SK-N-SH treated with all-trans-retinoic acid at 6 μM for 48 hours (cell line): ENCODE data around the gene SYCP2L.

ENCODE experiments used
- ATAC-seq: fragments of 200-7000 bp; cut with Tn5 transposase; 3 replicates; pipeline ENCODE4 v1.9.1; 2020; ENCODE audit warnings: mild to moderate bottlenecking, moderate library complexity
- ARNTL ChIP-seq: fragments of 450-650 bp; formaldehyde crosslinking; IDR thresholded peaks from 2 replicates; pipeline ENCODE4 v1.5.0; 2020; ENCODE audit warnings: low read depth, mild to moderate bottlenecking, moderate library complexity, borderline replicate concordance
- BACH2 ChIP-seq: fragments of 250-450 bp; sonication (Bioruptor Pico); IDR thresholded peaks from 2 replicates; pipeline ENCODE4 v1.9.0; 2021; ENCODE audit warnings: mild to moderate bottlenecking, borderline replicate concordance
- CSDC2 ChIP-seq: fragments of 250-450 bp; sonication (Bioruptor Pico); IDR thresholded peaks from 2 replicates; pipeline ENCODE4 v1.5.0; 2020; ENCODE audit warnings: mild to moderate bottlenecking, moderate library complexity
- ESRRG ChIP-seq: fragments of 250-450 bp; sonication (Bioruptor Pico); IDR thresholded peaks from 2 replicates; pipeline ENCODE4 v1.6.1; 2021; ENCODE audit warnings: mild to moderate bottlenecking
- GLIS3 ChIP-seq: fragments of 250-450 bp; sonication (Bioruptor Pico); IDR thresholded peaks from 2 replicates; pipeline ENCODE4 v1.5.0; 2020; ENCODE audit warnings: mild to moderate bottlenecking, moderate library complexity
- ISL1 ChIP-seq: fragments of 250-450 bp; sonication (Bioruptor Pico); IDR thresholded peaks from 2 replicates; pipeline ENCODE4 v2.1.2; 2022; ENCODE audit warnings: mild to moderate bottlenecking, moderate library complexity
- PPARA ChIP-seq: fragments of 250-450 bp; sonication (Bioruptor Pico); IDR thresholded peaks from 2 replicates; pipeline ENCODE4 v1.5.0; 2020; ENCODE audit warnings: mild to moderate bottlenecking, borderline replicate concordance
- RARB ChIP-seq: fragments of 250-450 bp; sonication (Bioruptor Pico); IDR thresholded peaks from 2 replicates; pipeline ENCODE4 v1.8.0; 2021; ENCODE audit warnings: mild to moderate bottlenecking, moderate library complexity
- SNAI2 ChIP-seq: fragments of 250-450 bp; sonication (Bioruptor Pico); IDR thresholded peaks from 2 replicates; pipeline ENCODE4 v1.5.0; 2020; ENCODE audit warnings: mild to moderate bottlenecking, moderate library complexity
- TCF4 ChIP-seq: fragments of 250-450 bp; sonication (Bioruptor Pico); IDR thresholded peaks from 2 replicates; pipeline ENCODE4 v1.8.0; 2021; ENCODE audit warnings: mild to moderate bottlenecking, moderate library complexity, borderline replicate concordance
- TOX ChIP-seq: fragments of 250-450 bp; sonication (Bioruptor Pico); IDR thresholded peaks from 2 replicates; pipeline ENCODE4 v1.8.0; 2021; ENCODE audit warnings: mild to moderate bottlenecking, moderate library complexity, borderline replicate concordance
- ZC3H10 ChIP-seq: fragments of 250-450 bp; sonication (Bioruptor Pico); IDR thresholded peaks from 2 replicates; pipeline ENCODE4 v1.5.1; 2021; ENCODE audit warnings: mild to moderate bottlenecking, moderate library complexity
- ZFP3 ChIP-seq: fragments of 250-450 bp; sonication (Bioruptor Pico); IDR thresholded peaks from 2 replicates; pipeline ENCODE4 v1.5.0; 2020; ENCODE audit warnings: mild to moderate bottlenecking, moderate library complexity
- ZFP30 ChIP-seq: fragments of 450-650 bp; formaldehyde crosslinking; IDR thresholded peaks from 2 replicates; pipeline ENCODE4 v1.5.0; 2022; ENCODE audit warnings: mild to moderate bottlenecking, moderate library complexity
- ZNF565 ChIP-seq: fragments of 450-650 bp; formaldehyde crosslinking; conservative IDR thresholded peaks from 2 replicates; pipeline ENCODE4 v1.5.0; 2020; ENCODE audit warnings: low read depth, mild to moderate bottlenecking, moderate library complexity
- ZNF70 ChIP-seq: fragments of 450-650 bp; formaldehyde crosslinking; IDR thresholded peaks from 2 replicates; pipeline ENCODE4 v1.5.0; 2020; ENCODE audit warnings: mild to moderate bottlenecking, moderate library complexity
- TF ChIP-seq, protein P1 (sequence below): fragments of 250-450 bp; sonication (Bioruptor Pico); IDR thresholded peaks from 2 replicates; pipeline ENCODE4 v1.5.1; 2020; ENCODE audit warnings: low read depth, mild to moderate bottlenecking, moderate library complexity
- TF ChIP-seq, protein P2 (sequence below): fragments of 250-450 bp; sonication (Bioruptor Pico); IDR thresholded peaks from 2 replicates; pipeline ENCODE4 v1.8.0; 2020; ENCODE audit warnings: mild to moderate bottlenecking, moderate library complexity, borderline replicate concordance
- TF ChIP-seq, protein P3 (sequence below): fragments of 250-450 bp; sonication (Bioruptor Pico); IDR thresholded peaks from 2 replicates; pipeline ENCODE4 v1.5.1; 2021; ENCODE audit warnings: mild to moderate bottlenecking, moderate library complexity
- TF ChIP-seq, protein P4 (sequence below): fragments of 250-450 bp; sonication (Bioruptor Pico); IDR thresholded peaks from 2 replicates; pipeline ENCODE4 v1.8.0; 2021; ENCODE audit warnings: low read depth, mild to moderate bottlenecking, moderate library complexity, borderline replicate concordance
- TF ChIP-seq, protein P5 (sequence below): fragments of 250-450 bp; sonication (Bioruptor Pico); IDR thresholded peaks from 2 replicates; pipeline ENCODE4 v1.5.0; 2020; ENCODE audit warnings: mild to moderate bottlenecking, moderate library complexity

The SYCP2L gene

DNA sequence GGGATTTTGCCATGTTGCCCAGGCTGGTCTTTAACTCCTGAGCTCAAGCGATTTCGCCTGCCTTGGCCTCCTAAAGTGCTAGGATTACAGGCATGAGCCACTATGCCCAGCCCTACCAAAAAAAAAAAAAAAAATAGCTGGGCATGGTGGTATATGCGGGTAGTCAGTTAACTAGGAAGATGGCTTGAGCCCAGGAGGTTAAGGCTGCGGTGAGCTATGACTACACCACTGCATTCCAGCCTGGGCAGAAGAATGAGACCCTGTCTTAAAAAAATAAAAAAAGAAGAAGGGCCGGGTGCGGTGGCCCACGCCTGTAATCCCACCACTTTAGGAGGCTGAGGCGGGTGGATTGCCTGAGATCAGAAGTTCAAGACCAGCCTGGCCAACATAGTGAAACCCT lies 107.0 kb downstream of the SYCP2L start:
- TF ChIP-seq SNAI2 (no peak), ARNTL (CRISPR knock-in tag) (no peak), ZC3H10 (CRISPR knock-in tag) (no peak), ZNF565 (no peak), PPARA (CRISPR knock-in tag) (no peak), ISL1 (CRISPR knock-in tag) (no peak), TOX (no peak), GLIS3 (CRISPR knock-in tag) (no peak), CSDC2 (no peak), ZFP30 (CRISPR knock-in tag) (no peak), ESRRG (no peak), BACH2 (no peak)
- TF ChIP-seq, protein P1, sequence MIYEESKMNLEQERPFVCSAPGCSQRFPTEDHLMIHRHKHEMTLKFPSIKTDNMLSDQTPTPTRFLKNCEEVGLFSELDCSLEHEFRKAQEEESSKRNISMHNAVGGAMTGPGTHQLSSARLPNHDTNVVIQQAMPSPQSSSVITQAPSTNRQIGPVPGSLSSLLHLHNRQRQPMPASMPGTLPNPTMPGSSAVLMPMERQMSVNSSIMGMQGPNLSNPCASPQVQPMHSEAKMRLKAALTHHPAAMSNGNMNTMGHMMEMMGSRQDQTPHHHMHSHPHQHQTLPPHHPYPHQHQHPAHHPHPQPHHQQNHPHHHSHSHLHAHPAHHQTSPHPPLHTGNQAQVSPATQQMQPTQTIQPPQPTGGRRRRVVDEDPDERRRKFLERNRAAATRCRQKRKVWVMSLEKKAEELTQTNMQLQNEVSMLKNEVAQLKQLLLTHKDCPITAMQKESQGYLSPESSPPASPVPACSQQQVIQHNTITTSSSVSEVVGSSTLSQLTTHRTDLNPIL (CRISPR knock-in tag): no peak
- TF ChIP-seq, protein P2, sequence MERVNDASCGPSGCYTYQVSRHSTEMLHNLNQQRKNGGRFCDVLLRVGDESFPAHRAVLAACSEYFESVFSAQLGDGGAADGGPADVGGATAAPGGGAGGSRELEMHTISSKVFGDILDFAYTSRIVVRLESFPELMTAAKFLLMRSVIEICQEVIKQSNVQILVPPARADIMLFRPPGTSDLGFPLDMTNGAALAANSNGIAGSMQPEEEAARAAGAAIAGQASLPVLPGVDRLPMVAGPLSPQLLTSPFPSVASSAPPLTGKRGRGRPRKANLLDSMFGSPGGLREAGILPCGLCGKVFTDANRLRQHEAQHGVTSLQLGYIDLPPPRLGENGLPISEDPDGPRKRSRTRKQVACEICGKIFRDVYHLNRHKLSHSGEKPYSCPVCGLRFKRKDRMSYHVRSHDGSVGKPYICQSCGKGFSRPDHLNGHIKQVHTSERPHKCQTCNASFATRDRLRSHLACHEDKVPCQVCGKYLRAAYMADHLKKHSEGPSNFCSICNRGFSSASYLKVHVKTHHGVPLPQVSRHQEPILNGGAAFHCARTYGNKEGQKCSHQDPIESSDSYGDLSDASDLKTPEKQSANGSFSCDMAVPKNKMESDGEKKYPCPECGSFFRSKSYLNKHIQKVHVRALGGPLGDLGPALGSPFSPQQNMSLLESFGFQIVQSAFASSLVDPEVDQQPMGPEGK (CRISPR knock-in tag): no peak
- ATAC-seq: no peak

DNA sequence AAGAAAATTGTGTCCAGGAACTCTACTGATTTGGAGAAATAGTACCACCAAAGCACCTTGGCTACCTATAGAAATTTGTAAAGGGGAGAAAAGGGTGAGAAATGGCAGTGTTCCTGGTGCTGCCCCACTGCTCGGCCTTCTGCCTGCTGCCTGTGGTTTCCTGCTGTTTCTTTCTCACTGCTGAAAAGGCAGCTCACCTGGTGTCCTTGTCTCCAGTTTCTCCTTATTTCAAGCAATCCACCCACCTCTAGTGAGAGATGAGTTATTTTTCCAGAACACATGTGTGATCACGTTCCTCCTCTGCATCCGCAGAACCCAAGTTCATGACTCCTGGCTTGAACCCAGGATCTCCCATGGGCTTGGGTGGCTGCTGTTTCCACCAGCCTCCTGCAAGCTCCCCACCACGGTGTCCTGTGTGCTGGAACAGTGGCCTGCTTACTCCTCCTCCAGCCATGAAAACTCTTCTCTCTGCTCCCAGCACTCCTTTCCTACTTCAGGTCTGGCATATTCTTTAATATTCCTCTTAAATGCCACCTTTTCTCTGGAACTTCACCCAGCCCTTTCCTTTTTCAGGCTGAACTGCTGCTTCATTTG lies 108.4 kb downstream of the SYCP2L start:
- TF ChIP-seq, protein P3, sequence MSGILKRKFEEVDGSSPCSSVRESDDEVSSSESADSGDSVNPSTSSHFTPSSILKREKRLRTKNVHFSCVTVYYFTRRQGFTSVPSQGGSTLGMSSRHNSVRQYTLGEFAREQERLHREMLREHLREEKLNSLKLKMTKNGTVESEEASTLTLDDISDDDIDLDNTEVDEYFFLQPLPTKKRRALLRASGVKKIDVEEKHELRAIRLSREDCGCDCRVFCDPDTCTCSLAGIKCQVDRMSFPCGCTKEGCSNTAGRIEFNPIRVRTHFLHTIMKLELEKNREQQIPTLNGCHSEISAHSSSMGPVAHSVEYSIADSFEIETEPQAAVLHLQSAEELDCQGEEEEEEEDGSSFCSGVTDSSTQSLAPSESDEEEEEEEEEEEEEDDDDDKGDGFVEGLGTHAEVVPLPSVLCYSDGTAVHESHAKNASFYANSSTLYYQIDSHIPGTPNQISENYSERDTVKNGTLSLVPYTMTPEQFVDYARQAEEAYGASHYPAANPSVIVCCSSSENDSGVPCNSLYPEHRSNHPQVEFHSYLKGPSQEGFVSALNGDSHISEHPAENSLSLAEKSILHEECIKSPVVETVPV (CRISPR knock-in tag): no peak
- TF ChIP-seq SNAI2 (no peak), ZNF565 (no peak), ARNTL (CRISPR knock-in tag) (no peak), RARB (CRISPR knock-in tag) (no peak), PPARA (CRISPR knock-in tag) (no peak), ZFP3 (CRISPR knock-in tag) (no peak), ZNF70 (CRISPR knock-in tag) (no peak), TCF4 (CRISPR knock-in tag) (no peak), ESRRG (no peak), ZFP30 (CRISPR knock-in tag) (no peak), ZC3H10 (CRISPR knock-in tag) (no peak)
- TF ChIP-seq, protein P4, sequence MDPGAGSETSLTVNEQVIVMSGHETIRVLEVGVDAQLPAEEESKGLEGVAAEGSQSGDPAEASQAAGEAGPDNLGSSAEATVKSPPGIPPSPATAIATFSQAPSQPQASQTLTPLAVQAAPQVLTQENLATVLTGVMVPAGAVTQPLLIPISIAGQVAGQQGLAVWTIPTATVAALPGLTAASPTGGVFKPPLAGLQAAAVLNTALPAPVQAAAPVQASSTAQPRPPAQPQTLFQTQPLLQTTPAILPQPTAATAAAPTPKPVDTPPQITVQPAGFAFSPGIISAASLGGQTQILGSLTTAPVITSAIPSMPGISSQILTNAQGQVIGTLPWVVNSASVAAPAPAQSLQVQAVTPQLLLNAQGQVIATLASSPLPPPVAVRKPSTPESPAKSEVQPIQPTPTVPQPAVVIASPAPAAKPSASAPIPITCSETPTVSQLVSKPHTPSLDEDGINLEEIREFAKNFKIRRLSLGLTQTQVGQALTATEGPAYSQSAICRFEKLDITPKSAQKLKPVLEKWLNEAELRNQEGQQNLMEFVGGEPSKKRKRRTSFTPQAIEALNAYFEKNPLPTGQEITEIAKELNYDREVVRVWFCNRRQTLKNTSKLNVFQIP (CRISPR knock-in tag): no peak
- TF ChIP-seq, protein P5, sequence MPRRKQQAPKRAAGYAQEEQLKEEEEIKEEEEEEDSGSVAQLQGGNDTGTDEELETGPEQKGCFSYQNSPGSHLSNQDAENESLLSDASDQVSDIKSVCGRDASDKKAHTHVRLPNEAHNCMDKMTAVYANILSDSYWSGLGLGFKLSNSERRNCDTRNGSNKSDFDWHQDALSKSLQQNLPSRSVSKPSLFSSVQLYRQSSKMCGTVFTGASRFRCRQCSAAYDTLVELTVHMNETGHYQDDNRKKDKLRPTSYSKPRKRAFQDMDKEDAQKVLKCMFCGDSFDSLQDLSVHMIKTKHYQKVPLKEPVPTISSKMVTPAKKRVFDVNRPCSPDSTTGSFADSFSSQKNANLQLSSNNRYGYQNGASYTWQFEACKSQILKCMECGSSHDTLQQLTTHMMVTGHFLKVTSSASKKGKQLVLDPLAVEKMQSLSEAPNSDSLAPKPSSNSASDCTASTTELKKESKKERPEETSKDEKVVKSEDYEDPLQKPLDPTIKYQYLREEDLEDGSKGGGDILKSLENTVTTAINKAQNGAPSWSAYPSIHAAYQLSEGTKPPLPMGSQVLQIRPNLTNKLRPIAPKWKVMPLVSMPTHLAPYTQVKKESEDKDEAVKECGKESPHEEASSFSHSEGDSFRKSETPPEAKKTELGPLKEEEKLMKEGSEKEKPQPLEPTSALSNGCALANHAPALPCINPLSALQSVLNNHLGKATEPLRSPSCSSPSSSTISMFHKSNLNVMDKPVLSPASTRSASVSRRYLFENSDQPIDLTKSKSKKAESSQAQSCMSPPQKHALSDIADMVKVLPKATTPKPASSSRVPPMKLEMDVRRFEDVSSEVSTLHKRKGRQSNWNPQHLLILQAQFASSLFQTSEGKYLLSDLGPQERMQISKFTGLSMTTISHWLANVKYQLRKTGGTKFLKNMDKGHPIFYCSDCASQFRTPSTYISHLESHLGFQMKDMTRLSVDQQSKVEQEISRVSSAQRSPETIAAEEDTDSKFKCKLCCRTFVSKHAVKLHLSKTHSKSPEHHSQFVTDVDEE (CRISPR knock-in tag): no peak
- TF ChIP-seq, protein P2 (CRISPR knock-in tag): no peak
- TF ChIP-seq, protein P1 (CRISPR knock-in tag): no peak
- no peak for ATAC-seq
